Neural crest cell (in vitro differentiated cells): Measurements from ENCODE around the gene CYP24A1. TPM values are rescaled to one million over a fixed set of nuclear protein-coding genes. Genes with fewer than 3 reads are reported as not detected.

Experiments used
- DNase-seq: peaks from one replicate; pipeline ENCODE4 v3.0.0; 2021; ENCODE audit warnings: low read depth, mixed read lengths, low spot score
- H3K27ac Mint-ChIP-seq: one replicate; pipeline ENCODE4 v1.8.0; 2021; ENCODE audit warnings: mild to moderate bottlenecking, mixed read lengths; ENCODE audit not compliant: unreplicated experiment
- H3K27me3 Mint-ChIP-seq: 2 replicates; pipeline ENCODE4 v1.8.0; 2021; ENCODE audit warnings: low read depth, mild to moderate bottlenecking, mixed read lengths
- H3K36me3 Mint-ChIP-seq: 2 replicates; pipeline ENCODE4 v1.8.0; 2021; ENCODE audit warnings: low read depth, mild to moderate bottlenecking, mixed read lengths
- H3K4me1 Mint-ChIP-seq: 2 replicates; pipeline ENCODE4 v1.8.0; 2021; ENCODE audit warnings: mixed read lengths
- H3K4me3 Mint-ChIP-seq: one replicate; pipeline ENCODE4 v1.8.0; 2021; ENCODE audit warnings: mild to moderate bottlenecking, mixed read lengths
- H3K9me3 Mint-ChIP-seq: 2 replicates; pipeline ENCODE4 v1.8.0; 2021; ENCODE audit warnings: mixed read lengths
- CTCF ChIP-seq: fragments of 200-600 bp; sonication (generic); conservative IDR thresholded peaks from 2 replicates; pipeline ENCODE4 v1.5.0; 2021; ENCODE audit warnings: antibody characterized with exemption, mild to moderate bottlenecking
- total RNA-seq: library from RNA; stranded (reverse); gene quantifications from 2 replicates; pipeline ENCODE4 v1.2.1, GENCODE V29; 2021

CYP24A1 gene
- total RNA-seq, 1 donor from 2014 or later = 0.93 TPM

DNA sequence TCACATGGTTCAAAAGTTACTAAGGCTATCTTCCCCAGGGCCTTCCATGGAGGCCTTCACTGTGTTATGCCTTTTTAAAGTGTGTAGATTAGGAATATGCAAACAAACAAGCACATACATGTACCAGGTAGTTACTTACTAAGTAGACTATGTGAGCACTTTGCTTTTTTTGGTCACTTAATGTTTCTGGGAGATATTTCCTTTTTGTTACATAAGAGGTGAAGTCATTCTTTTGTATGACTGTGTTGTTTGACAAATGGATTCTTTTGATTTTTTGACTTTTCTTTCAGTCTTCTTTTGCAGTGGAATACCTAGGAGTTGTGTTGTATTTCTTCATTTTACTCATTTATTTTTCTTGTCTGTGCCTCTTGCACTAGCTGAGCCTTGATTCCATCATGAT, 63.7 kb downstream of the CYP24A1 start:
- Mint-ChIP-seq H3K36me3 (no peaks in the 10 kb centered on the region), H3K4me1 (no peaks in the 10 kb centered on the region), H3K4me3 (no peak overlapping the region), H3K27me3 (no peaks in the 10 kb centered on the region), H3K27ac (no peak overlapping the region), H3K9me3 (no peaks in the 10 kb centered on the region)
- TF ChIP-seq CTCF = no peak
- no peak for DNase-seq

DNA sequence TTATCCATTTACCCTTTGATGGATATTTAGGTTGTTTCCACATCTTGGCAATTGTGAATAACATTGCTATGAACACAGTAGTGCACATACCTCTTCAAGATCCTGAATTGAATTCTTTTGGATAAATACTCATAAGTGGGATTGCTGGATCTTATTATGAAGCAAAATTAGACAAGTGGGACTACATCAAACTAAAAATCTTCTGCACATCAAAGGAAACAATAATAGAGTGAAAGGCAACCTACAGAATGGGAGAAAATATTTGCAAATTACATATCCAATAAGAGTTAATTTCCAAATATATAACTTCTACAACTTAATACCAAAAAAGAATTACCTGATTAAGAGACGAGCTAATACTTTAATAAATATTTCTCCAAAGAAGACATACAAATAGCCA, 65.0 kb downstream of the CYP24A1 start:
- no peaks in the 10 kb centered on the region for H3K9me3 Mint-ChIP-seq
- no peak for TF ChIP-seq CTCF

DNA sequence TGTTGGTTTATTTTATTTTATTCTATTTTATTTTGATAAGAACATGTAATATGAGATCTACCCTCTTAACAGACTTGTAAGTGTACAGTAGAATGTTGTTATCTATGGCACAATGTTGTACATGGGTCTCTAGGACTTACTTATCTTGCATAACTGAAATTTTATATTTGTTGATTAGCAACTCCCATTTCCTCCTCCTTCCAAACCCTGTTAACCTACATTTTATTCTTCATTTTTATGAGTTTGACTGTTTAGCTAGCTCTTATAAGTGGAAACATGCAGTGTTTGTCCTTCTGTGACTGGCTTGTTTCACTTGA, 65.5 kb downstream of the CYP24A1 start:
- Mint-ChIP-seq H3K9me3 (no peaks in the 10 kb centered on the region), H3K27ac (no peak overlapping the region), H3K36me3 (no peaks in the 10 kb centered on the region), H3K27me3 (no peaks in the 10 kb centered on the region), H3K4me3 (no peak overlapping the region), H3K4me1 (no peaks in the 10 kb centered on the region)
- no peak for DNase-seq
- TF ChIP-seq CTCF = no peak

More for the DNA sequence above, 65.0 kb downstream of the CYP24A1 start:
- Mint-ChIP-seq H3K27ac (no peak overlapping the region), H3K4me1 (no peaks in the 10 kb centered on the region), H3K36me3 (no peaks in the 10 kb centered on the region), H3K27me3 (no peaks in the 10 kb centered on the region), H3K4me3 (no peak overlapping the region)
- no peak for DNase-seq

- H3K9me3 Mint-ChIP-seq = no peaks in the 10 kb centered on the region
- H3K4me3 Mint-ChIP-seq = no peak overlapping the region
- H3K27ac Mint-ChIP-seq = no peak overlapping the region
- no peaks in the 10 kb centered on the region for H3K36me3 Mint-ChIP-seq
- no peak for TF ChIP-seq CTCF
- DNase-seq = no peak
- H3K4me1 Mint-ChIP-seq = no peaks in the 10 kb centered on the region
- H3K27me3 Mint-ChIP-seq = no peaks in the 10 kb centered on the region
Measured at GRCh38 chr20:54107600-54108325, 66.0 kb downstream of the CYP24A1 start.

DNA sequence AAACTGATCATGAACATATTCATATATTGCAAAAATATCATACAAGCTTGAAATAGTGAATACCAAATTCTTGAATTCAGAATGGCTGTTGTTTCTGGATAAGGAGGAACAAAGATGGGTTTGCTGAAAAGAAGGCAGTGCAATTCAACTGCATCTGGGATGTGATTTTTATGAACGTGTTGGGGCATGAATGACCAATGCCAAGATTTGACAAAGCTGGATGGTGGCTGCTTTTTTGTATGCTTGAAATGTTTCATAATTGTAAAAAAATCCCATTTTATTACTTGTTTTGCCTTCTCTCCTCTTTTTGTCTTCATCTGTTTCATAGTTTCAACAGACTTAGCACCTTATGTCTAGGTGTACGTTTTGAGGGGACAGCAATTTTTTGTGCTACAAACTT, 66.6 kb downstream of the CYP24A1 start:
- no peak for DNase-seq
- Mint-ChIP-seq H3K27me3 (no peaks in the 10 kb centered on the region), H3K27ac (no peak overlapping the region), H3K4me1 (no peaks in the 10 kb centered on the region), H3K9me3 (no peaks in the 10 kb centered on the region), H3K4me3 (no peak overlapping the region), H3K36me3 (no peaks in the 10 kb centered on the region)
- TF ChIP-seq CTCF = no peak
